Esophagus mucosa (tissue), 1 donor: Measurements from ENCODE around the gene ALX1. TPM values are rescaled to one million over a fixed set of nuclear protein-coding genes. Genes with fewer than 3 reads are reported as not detected.

Source experiments
- ATAC-seq: fragments of 200-7000 bp; cut with Tn5 transposase; one replicate; pipeline ENCODE4 v1.9.1; 2020
- total RNA-seq: library from RNA; stranded (reverse); gene quantifications from one replicate; pipeline ENCODE4 v1.2.4, GENCODE V29; 2023
- donor health status: DM: yes; HTN: yes; CAD: no.

ALX1 gene
- not detected for total RNA-seq

- ATAC-seq: peak; percentile 18
These were observed at the start of gene ALX1 for GRCh38 chr12:85280165-85280983. TSS of gene ALX1 (plus strand) at chr12:85280220. CDS start at chr12:85280262, 42 bp downstream.

GRCh38 chr12:85237327-85237726, 42.7 kb upstream of the ALX1 start:
- no peak for ATAC-seq

GRCh38 chr12:85244561-85244960, 35.5 kb upstream of the ALX1 start:
- ATAC-seq: no peak

GRCh38 chr12:85253853-85254252, 26.2 kb upstream of the ALX1 start:
- ATAC-seq: no peak

GRCh38 chr12:85257671-85258070, 22.3 kb upstream of the ALX1 start:
- no peak for ATAC-seq

GRCh38 chr12:85260447-85260846, 19.6 kb upstream of the ALX1 start:
- no peak for ATAC-seq

- ATAC-seq: no peak
These were observed 19.1 kb upstream of the ALX1 start for GRCh38 chr12:85260896-85261295.

GRCh38 chr12:85266356-85266755, 13.7 kb upstream of the ALX1 start:
- no peak for ATAC-seq

- no peak for ATAC-seq
These were observed 6.4 kb upstream of the ALX1 start for GRCh38 chr12:85273381-85274314.

GRCh38 chr12:85274315-85274651, 5.7 kb upstream of the ALX1 start:
- no peak for ATAC-seq

GRCh38 chr12:85275374-85275773, 4.6 kb upstream of the ALX1 start:
- no peak for ATAC-seq

GRCh38 chr12:85277191-85277590, 2.8 kb upstream of the ALX1 start:
- no peak for ATAC-seq

- no peak for ATAC-seq
These were observed 2.0 kb upstream of the ALX1 start for GRCh38 chr12:85277900-85278597.

- ATAC-seq: no peak
These were observed 1.2 kb upstream of the ALX1 start for GRCh38 chr12:85278598-85279448.

GRCh38 chr12:85279449-85280164, 413 bp upstream of the ALX1 start:
- no peak for ATAC-seq

- ATAC-seq: no peak
These were observed 1.1 kb downstream of the ALX1 start for GRCh38 chr12:85280984-85281630.

GRCh38 chr12:85281636-85282312, 1.8 kb downstream of the ALX1 start:
- ATAC-seq: no peak

- ATAC-seq: no peak
These were observed 3.5 kb downstream of the ALX1 start for GRCh38 chr12:85283560-85283959.

GRCh38 chr12:85296362-85296761, 16.3 kb downstream of the ALX1 start:
- no peak for ATAC-seq

GRCh38 chr12:85299053-85299452, 19.0 kb downstream of the ALX1 start:
- ATAC-seq: no peak
